Measurements from ENCODE around the gene ZNF536. TPM values are rescaled to one million over a fixed set of nuclear protein-coding genes. Genes with fewer than 3 reads are reported as not detected.

The ZNF536 gene
- total RNA-seq, 4 donors from 2014 or later: 4.3 to 7.6 (median 5.5) TPM

- H3K9me3 ChIP-seq: no peaks in the 10 kb centered on the region
- no peak for TF ChIP-seq POLR2AphosphoS5 (IDR thresholded peaks at IDR 0.05)
- TF ChIP-seq POLR2A (IDR thresholded peaks at IDR 0.05): no peak
- no peak overlapping the region for H3K27ac ChIP-seq
- peaks cover 33% of the 10 kb centered on the region for H3K27me3 ChIP-seq
- no peak overlapping the region for H3K4me3 ChIP-seq
- H3K36me3 ChIP-seq: no peaks in the 10 kb centered on the region
- WGBS, 2 donors (ENCODE audit: low coverage in 1 of 2): 62 to 73% methylated on average over 6 of the region's 6 CpGs
- ATAC-seq: no peak
- no peaks in the 10 kb centered on the region for H3K4me1 ChIP-seq
These were observed 140.9 kb downstream of the ZNF536 start for GRCh38 chr19:30513082-30513411.

- TF ChIP-seq CTCF (IDR thresholded peaks at IDR 0.05) (no peak), POLR2AphosphoS5 (IDR thresholded peaks at IDR 0.05) (no peak), EP300 (IDR thresholded peaks at IDR 0.05) (no peak), POLR2A (IDR thresholded peaks at IDR 0.05) (no peak)
These were observed 143.9 kb downstream of the ZNF536 start for GRCh38 chr19:30516111-30516510.

GRCh38 chr19:30516531-30516930, 144.3 kb downstream of the ZNF536 start:
- no peak overlapping the region for H3K27ac ChIP-seq
- no peak for ATAC-seq
- H3K9me3 ChIP-seq: no peaks in the 10 kb centered on the region
- no peaks in the 10 kb centered on the region for H3K4me1 ChIP-seq
- no peak for TF ChIP-seq EP300 (IDR thresholded peaks at IDR 0.05)
- no peak for TF ChIP-seq POLR2AphosphoS5 (IDR thresholded peaks at IDR 0.05)
- no peak for TF ChIP-seq POLR2A (IDR thresholded peaks at IDR 0.05)
- no peak for TF ChIP-seq CTCF (IDR thresholded peaks at IDR 0.05)
- 89 to 92% methylated on average over 13 to 16 of the region's 17 CpGs for WGBS, 2 donors (ENCODE audit: low coverage in 1 of 2)
- H3K36me3 ChIP-seq: no peaks in the 10 kb centered on the region
- H3K4me3 ChIP-seq: no peak overlapping the region
- H3K27me3 ChIP-seq: peaks cover 21% of the 10 kb centered on the region

More at GRCh38 chr19:30516111-30516510, 143.9 kb downstream of the ZNF536 start:
- Histone ChIP-seq H3K4me3 (no peak overlapping the region), H3K4me1 (no peaks in the 10 kb centered on the region), H3K9me3 (no peaks in the 10 kb centered on the region), H3K27ac (no peak overlapping the region), H3K36me3 (no peaks in the 10 kb centered on the region), H3K27me3 (peaks cover 24% of the 10 kb centered on the region)
- no peak for ATAC-seq
- 68 to 84% methylated on average over 3 to 6 of the region's 6 CpGs for WGBS, 2 donors (ENCODE audit: low coverage in 1 of 2)

- ATAC-seq: no peak
- no peak for TF ChIP-seq POLR2AphosphoS5 (IDR thresholded peaks at IDR 0.05)
- TF ChIP-seq CTCF (IDR thresholded peaks at IDR 0.05): no peak
- Histone ChIP-seq H3K4me3 (no peak overlapping the region), H3K27ac (no peak overlapping the region), H3K9me3 (no peaks in the 10 kb centered on the region), H3K27me3 (peaks cover 21% of the 10 kb centered on the region), H3K4me1 (no peaks in the 10 kb centered on the region), H3K36me3 (no peaks in the 10 kb centered on the region)
- WGBS, 2 donors (ENCODE audit: low coverage in 1 of 2): 71 to 80% methylated on average over 4 to 6 of the region's 13 CpGs
These were observed 146.9 kb downstream of the ZNF536 start for GRCh38 chr19:30518965-30519606.

GRCh38 chr19:30519607-30520205, 147.5 kb downstream of the ZNF536 start:
- H3K27me3 ChIP-seq: peaks cover 17% of the 10 kb centered on the region
- no peaks in the 10 kb centered on the region for H3K4me1 ChIP-seq
- no peak for ATAC-seq
- no peaks in the 10 kb centered on the region for H3K9me3 ChIP-seq
- no peaks in the 10 kb centered on the region for H3K36me3 ChIP-seq
- WGBS, 2 donors (ENCODE audit: low coverage in 1 of 2): 71 to 77% methylated on average over 3 of the region's 3 CpGs
- TF ChIP-seq EP300 (IDR thresholded peaks at IDR 0.05): no peak
- no peak for TF ChIP-seq CTCF (IDR thresholded peaks at IDR 0.05)
- TF ChIP-seq POLR2AphosphoS5 (IDR thresholded peaks at IDR 0.05): no peak
- H3K4me3 ChIP-seq: no peak overlapping the region
- H3K27ac ChIP-seq: no peak overlapping the region
